Neural progenitor cell (in vitro differentiated cells): ENCODE measurements around the gene ACOD1.

Experiments
- CTCF ChIP-seq: fragments of 200-600 bp; sonication (generic); IDR thresholded peaks from 2 replicates; pipeline ENCODE4 v1.5.1; 2017; ENCODE audit warnings: antibody characterized with exemption, mild to moderate bottlenecking
- EZH2 ChIP-seq: fragments of 200-600 bp; sonication (generic); IDR thresholded peaks from 2 replicates; pipeline ENCODE4 v1.6.1; 2017; ENCODE audit warnings: antibody characterized with exemption, mild to moderate bottlenecking, moderate library complexity

GRCh38 chr13:76904507-76904906 is 43.8 kb upstream of the ACOD1 start:
- no peak for TF ChIP-seq EZH2
- TF ChIP-seq CTCF, result no peak
